Colonic mucosa (tissue), 4 donors: Measurements from ENCODE around the gene PRSS22. TPM values are rescaled to one million over a fixed set of nuclear protein-coding genes. Genes with fewer than 3 reads are reported as not detected.

Experiments
- DNase-seq: peaks from one replicate; pipeline ENCODE4 v3.0.0-alpha.2; 2020
- H3K27ac ChIP-seq: fragments of 200-600 bp; one replicate; pipeline ENCODE4 v1.8.0; 2021
- H3K27me3 ChIP-seq: fragments of 200-600 bp; one replicate; pipeline ENCODE4 v1.8.0; 2021
- H3K36me3 ChIP-seq: fragments of 200-600 bp; one replicate; pipeline ENCODE4 v1.8.0; 2021
- H3K4me1 ChIP-seq: fragments of 200-600 bp; one replicate; pipeline ENCODE4 v1.8.0; 2021; ENCODE audit warnings: mild to moderate bottlenecking
- H3K4me3 ChIP-seq: fragments of 200-600 bp; one replicate; pipeline ENCODE4 v1.8.0; 2021
- H3K9ac ChIP-seq, 2 donors: one replicate each; pipeline ENCODE4 v1.7.0; 2013; ENCODE audit warnings: control low read depth in 2 of 2, low read depth in 2 of 2, low read length in 2 of 2
- H3K9me3 ChIP-seq: fragments of 200-600 bp; one replicate; pipeline ENCODE4 v1.8.0; 2021
- intact Hi-C: fragments of 100-400 bp; cut with DNase I; formaldehyde crosslinking; loops from one replicate; pipeline ENCODE4 v1.14.1; 2022
- total RNA-seq, 2 donors: library from RNA; stranded (reverse); fragmentation: NEBNext Ultra II Directional in 1 of 2; extraction: Animal tissue kit (Norgen Biotek cat#: 25700) in 1 of 2; gene quantifications; one replicate each; pipeline ENCODE4 v1.2.1, GENCODE V29; 2021
- TF ChIP-seq, protein P1 (sequence below): fragments of 200-600 bp; IDR thresholded peaks from one replicate; pipeline ENCODE4 v1.8.0; 2022; ENCODE audit warnings: antibody characterized with exemption, mild to moderate bottlenecking
- donor health status: healthy.
- donor health status: DM: no; HTN: no; CAD: no.
- donor health status: DM: no; HTN: no; CAD: no.

The PRSS22 gene
- total RNA-seq, 2 donors from 2014 or later = 6.1 to 6.7 TPM

DNA sequence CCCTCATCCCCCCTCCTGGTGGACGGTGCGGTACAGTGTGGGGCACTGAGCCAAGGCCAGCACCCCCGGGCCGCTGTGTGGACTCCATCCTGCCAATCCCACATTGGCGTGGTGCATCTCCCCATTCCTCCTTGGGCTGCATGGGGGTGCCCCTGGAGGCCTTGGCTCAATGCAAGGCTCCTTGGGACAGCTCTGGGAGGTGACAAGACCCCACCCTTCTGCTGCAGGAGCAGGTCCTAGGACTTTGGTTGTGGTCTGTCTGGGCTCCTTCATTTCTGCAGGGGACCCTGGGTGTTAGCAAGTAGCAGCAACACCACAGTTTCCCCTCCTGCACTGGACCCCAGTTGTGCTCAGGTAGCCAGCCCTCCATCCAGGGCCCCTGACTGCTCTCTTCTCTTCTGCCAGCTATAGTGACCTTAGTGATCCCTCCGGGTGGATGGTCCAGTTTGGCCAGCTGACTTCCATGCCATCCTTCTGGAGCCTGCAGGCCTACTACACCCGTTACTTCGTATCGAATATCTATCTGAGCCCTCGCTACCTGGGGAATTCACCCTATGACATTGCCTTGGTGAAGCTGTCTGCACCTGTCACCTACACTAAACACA is 39.6 kb downstream of the PRSS22 start:
- Histone ChIP-seq H3K27me3 (no peaks in the 10 kb centered on the region), H3K27ac (no peak overlapping the region), H3K9me3 (no peaks in the 10 kb centered on the region), H3K9ac (no peak overlapping the region), H3K4me1 (no peaks in the 10 kb centered on the region), H3K4me3 (no peak overlapping the region), H3K36me3 (no peaks in the 10 kb centered on the region)
- TF ChIP-seq, protein P1, sequence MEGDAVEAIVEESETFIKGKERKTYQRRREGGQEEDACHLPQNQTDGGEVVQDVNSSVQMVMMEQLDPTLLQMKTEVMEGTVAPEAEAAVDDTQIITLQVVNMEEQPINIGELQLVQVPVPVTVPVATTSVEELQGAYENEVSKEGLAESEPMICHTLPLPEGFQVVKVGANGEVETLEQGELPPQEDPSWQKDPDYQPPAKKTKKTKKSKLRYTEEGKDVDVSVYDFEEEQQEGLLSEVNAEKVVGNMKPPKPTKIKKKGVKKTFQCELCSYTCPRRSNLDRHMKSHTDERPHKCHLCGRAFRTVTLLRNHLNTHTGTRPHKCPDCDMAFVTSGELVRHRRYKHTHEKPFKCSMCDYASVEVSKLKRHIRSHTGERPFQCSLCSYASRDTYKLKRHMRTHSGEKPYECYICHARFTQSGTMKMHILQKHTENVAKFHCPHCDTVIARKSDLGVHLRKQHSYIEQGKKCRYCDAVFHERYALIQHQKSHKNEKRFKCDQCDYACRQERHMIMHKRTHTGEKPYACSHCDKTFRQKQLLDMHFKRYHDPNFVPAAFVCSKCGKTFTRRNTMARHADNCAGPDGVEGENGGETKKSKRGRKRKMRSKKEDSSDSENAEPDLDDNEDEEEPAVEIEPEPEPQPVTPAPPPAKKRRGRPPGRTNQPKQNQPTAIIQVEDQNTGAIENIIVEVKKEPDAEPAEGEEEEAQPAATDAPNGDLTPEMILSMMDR = no peak
- intact Hi-C loops = no loop called here
- DNase-seq = no peak

DNA sequence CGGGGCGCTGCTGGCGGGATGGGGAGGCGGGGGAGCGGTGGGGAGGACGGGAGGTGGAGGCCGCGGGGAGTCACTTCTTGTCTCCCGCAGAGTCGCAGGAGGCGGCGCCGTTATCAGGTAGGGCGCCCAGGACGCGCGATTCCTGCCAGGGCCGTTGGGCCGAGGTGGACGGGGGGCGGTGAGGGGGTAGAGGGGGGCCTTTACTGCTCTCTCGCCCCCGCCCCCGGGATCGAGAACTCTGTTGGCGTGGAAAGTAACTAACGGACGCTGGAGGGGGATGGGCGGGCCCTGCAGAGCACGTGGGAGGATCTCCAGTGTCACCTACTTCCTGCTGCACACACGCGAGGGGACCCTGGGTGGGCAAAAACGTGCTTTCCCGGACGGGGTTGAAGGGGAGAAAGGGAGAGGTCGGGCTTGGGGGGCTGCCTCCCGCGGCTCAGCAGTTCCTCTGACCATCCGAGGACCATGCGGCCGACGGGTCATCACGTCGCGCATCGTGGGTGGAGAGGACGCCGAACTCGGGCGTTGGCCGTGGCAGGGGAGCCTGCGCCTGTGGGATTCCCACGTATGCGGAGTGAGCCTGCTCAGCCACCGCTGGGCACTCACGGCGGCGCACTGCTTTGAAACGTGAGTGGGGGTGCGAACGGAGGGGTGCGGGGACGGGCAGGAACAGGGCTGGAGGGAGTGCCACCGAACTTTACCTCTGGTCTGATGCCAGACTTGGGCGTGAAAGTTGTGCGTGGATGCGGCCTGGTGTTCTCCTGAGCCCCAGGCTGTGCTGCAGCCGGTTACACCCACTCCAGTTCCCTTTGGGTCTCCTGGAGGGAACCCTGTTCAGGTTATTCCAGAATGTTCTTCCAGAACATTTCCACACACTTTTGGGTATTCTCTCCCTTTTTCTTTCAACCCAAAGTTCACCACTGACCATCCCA is 40.4 kb downstream of the PRSS22 start:
- no peak for DNase-seq
- no peak overlapping the region for H3K9ac ChIP-seq

DNA sequence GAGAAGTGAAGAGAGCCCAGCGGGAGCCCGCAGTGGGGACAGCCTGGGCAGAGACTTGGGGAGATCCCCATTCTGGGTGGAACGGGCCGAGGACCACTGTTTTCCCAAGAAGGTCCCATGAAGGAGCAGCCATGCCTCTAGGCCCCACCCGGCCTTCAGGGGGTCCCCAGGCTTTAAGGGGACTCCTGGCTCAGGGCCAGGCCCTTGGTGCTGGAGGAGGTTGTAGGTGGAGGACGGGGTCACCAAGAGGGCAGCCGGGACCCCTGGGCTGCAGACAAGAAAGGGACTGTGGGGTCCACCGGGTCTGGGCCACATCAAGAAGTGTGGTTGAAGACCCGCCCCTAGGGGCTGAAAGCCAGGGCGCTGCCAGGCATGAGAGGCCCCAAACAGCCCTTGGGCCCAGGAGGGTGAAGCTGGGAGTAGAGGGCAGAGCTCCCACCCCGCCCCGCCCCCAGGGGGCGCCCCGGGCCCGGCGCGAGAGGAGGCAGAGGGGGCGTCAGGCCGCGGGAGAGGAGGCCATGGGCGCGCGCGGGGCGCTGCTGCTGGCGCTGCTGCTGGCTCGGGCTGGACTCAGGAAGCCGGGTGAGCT is 41.1 kb downstream of the PRSS22 start, which contains the start of gene PRSS21:
TSS of gene PRSS21 (plus strand) at position 487 of the 589 bp plus-strand sequence. CDS start at position 519, 32 bp downstream.
- Histone ChIP-seq H3K27me3 (no peaks in the 10 kb centered on the region), H3K4me1 (no peaks in the 10 kb centered on the region), H3K36me3 (no peaks in the 10 kb centered on the region), H3K27ac (no peak within 1 kb of the TSS), H3K9me3 (no peaks in the 10 kb centered on the region), H3K4me3 (no peak within 1 kb of the TSS), H3K9ac (no peak within 1 kb of the TSS)
- TF ChIP-seq, protein P1 = no peak
- intact Hi-C loops = no loop called here
- DNase-seq = no peak

More for the DNA sequence above, 40.4 kb downstream of the PRSS22 start:
- Histone ChIP-seq H3K4me1 (no peaks in the 10 kb centered on the region), H3K27me3 (no peaks in the 10 kb centered on the region), H3K27ac (no peak overlapping the region), H3K9me3 (no peaks in the 10 kb centered on the region), H3K36me3 (no peaks in the 10 kb centered on the region), H3K4me3 (no peak overlapping the region)
- intact Hi-C loops = no loop called here
- TF ChIP-seq, protein P1 = no peak

GRCh38 chr16:2815299-2815771 is 42.6 kb downstream of the PRSS22 start:
- Histone ChIP-seq H3K9me3 (no peaks in the 10 kb centered on the region), H3K4me3 (no peak overlapping the region), H3K9ac (no peak overlapping the region), H3K36me3 (no peaks in the 10 kb centered on the region), H3K4me1 (no peaks in the 10 kb centered on the region), H3K27ac (no peak overlapping the region), H3K27me3 (no peaks in the 10 kb centered on the region)
- DNase-seq = no peak
- intact Hi-C loops = no loop called here
- TF ChIP-seq, protein P1 = no peak

DNA sequence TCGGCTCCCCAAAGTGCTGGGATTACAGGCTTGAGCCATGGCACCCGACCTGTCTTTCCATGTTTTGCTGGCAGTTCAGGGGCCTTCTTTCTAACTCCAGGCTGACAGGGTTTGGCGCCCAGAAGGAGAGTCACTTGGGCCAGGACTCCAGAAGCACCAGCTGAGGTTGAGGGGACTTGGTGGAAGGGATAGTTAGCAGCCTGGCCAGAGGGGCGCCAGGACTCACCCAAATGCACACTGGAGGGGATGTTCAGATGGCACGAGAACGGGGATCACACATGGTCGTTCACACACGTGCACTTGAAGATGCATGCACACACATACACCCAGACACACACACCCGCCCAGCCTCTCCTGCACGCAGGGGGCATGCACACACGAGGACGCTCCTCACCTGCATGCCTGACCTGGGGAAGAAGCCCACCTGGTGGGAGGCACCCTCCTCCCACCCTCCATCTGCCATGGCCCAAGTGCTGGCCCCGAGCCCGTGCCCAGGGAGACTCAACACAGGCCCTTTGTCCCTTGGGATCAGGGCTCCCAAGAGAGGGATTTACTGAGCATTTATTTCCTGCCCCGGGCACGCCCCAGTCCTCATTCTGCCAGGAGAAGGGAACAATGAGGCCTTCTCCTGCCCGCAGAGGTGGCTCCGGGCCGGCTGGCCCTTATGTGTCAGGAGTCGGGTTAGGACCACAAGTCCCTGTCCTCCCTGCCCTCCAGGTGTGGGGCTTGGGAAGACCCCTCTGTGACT is 43.2 kb downstream of the PRSS22 start:
- TF ChIP-seq, protein P1 = no peak

More for the DNA sequence above, 43.2 kb downstream of the PRSS22 start:
- Histone ChIP-seq H3K27ac (no peak overlapping the region), H3K4me1 (no peaks in the 10 kb centered on the region), H3K4me3 (no peak overlapping the region), H3K9ac (no peak overlapping the region), H3K36me3 (no peaks in the 10 kb centered on the region), H3K9me3 (no peaks in the 10 kb centered on the region), H3K27me3 (no peaks in the 10 kb centered on the region)
- intact Hi-C loops = no loop called here
- DNase-seq = no peak
